Glutamatergic neuron (in vitro differentiated cells): ENCODE results near the gene ARID5A. TPM values are rescaled to one million over a fixed set of nuclear protein-coding genes. Genes with fewer than 3 reads are reported as not detected.

Source experiments
- DNase-seq: peaks from one replicate; pipeline ENCODE4 v3.0.0; 2022
- H3K27ac Mint-ChIP-seq: one replicate; pipeline ENCODE4 v1.8.0; 2020; ENCODE audit warnings: mild to moderate bottlenecking, mixed read lengths, inconsistent platforms; ENCODE audit not compliant: unreplicated experiment
- H3K27me3 Mint-ChIP-seq: one replicate; pipeline ENCODE4 v1.8.0; 2020; ENCODE audit warnings: mild to moderate bottlenecking, moderate library complexity, mixed read lengths, inconsistent platforms; ENCODE audit not compliant: unreplicated experiment
- H3K36me3 Mint-ChIP-seq: one replicate; pipeline ENCODE4 v1.8.0; 2020; ENCODE audit warnings: mild to moderate bottlenecking, mixed read lengths, inconsistent platforms; ENCODE audit not compliant: unreplicated experiment
- H3K4me1 Mint-ChIP-seq: one replicate; pipeline ENCODE4 v1.8.0; 2020; ENCODE audit warnings: mild to moderate bottlenecking, low read depth, mixed read lengths, inconsistent platforms; ENCODE audit not compliant: unreplicated experiment
- H3K4me3 Mint-ChIP-seq: one replicate; pipeline ENCODE4 v1.8.0; 2020; ENCODE audit warnings: mild to moderate bottlenecking, mixed read lengths, inconsistent platforms; ENCODE audit not compliant: unreplicated experiment
- H3K9me3 Mint-ChIP-seq: one replicate; pipeline ENCODE4 v1.8.0; 2020; ENCODE audit warnings: mild to moderate bottlenecking, moderate library complexity, mixed read lengths, inconsistent platforms; ENCODE audit not compliant: unreplicated experiment
- CTCF ChIP-seq: fragments of 200-600 bp; sonication (generic); IDR thresholded peaks from one replicate; pipeline ENCODE4 v1.5.0; 2021; ENCODE audit not compliant: partially characterized antibody, unreplicated experiment
- total RNA-seq: library from RNA; stranded (reverse); fragmentation: NEBNext Ultra II Directional; extraction: Animal tissue kit (Norgen Biotek cat#: 25700); gene quantifications from one replicate; pipeline ENCODE4 v1.2.1, GENCODE V29; 2021; ENCODE audit not compliant: unreplicated experiment

Gene ARID5A
- total RNA-seq, 1 donor from 2014 or later, result 3.5 TPM

DNA sequence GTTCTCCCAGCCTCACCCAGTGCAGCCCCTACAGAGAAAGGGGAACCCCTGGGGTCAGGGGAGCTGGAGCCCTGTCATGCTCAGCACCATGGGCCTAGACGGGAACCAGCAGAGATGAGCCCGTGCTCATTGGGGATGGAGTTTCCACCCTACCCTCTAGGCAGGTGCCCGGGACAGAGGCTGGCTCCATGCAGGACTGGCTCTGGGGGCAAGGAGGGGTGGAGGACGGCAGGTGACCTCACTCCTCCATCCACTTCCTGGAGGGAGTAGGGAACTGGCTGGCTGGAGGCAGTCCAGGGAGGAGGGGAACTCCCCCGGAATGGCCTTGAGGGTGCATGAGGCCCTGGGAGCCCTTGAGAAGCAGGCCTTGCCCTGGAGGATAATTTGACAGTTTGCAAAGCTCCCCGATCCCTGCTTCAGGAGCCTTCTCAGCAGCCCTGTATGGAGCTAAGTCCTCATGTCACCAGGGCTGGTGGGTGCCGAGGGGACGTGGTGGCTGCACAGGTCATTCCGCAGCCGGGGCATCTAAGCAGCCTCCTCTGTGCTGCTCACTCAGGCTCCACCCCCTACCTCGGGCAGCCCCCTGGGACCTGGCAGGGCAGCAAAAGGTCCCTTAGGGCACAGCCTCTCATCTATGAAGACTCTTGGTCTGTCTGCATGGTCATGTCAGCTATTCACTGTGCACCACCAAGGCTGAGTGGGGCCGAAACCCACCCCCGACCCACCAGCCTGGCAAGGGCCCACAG is 33.5 kb upstream of the ARID5A start:
- H3K4me1 Mint-ChIP-seq, result no peaks in the 10 kb centered on the region
- peaks cover 2% of the 10 kb centered on the region for H3K9me3 Mint-ChIP-seq
- no peak overlapping the region for H3K4me3 Mint-ChIP-seq
- no peak overlapping the region for H3K27ac Mint-ChIP-seq
- no peak for DNase-seq
- H3K36me3 Mint-ChIP-seq, result no peaks in the 10 kb centered on the region
- H3K27me3 Mint-ChIP-seq, result peaks cover 6% of the 10 kb centered on the region
- TF ChIP-seq CTCF, result no peak

GRCh38 chr2:96503637-96504243 is 32.8 kb upstream of the ARID5A start:
- no peak for DNase-seq
- Mint-ChIP-seq H3K4me1 (no peaks in the 10 kb centered on the region), H3K27me3 (peaks cover 6% of the 10 kb centered on the region), H3K27ac (no peak overlapping the region), H3K4me3 (no peak overlapping the region), H3K9me3 (peaks cover 2% of the 10 kb centered on the region), H3K36me3 (no peaks in the 10 kb centered on the region)
- no peak for TF ChIP-seq CTCF

DNA sequence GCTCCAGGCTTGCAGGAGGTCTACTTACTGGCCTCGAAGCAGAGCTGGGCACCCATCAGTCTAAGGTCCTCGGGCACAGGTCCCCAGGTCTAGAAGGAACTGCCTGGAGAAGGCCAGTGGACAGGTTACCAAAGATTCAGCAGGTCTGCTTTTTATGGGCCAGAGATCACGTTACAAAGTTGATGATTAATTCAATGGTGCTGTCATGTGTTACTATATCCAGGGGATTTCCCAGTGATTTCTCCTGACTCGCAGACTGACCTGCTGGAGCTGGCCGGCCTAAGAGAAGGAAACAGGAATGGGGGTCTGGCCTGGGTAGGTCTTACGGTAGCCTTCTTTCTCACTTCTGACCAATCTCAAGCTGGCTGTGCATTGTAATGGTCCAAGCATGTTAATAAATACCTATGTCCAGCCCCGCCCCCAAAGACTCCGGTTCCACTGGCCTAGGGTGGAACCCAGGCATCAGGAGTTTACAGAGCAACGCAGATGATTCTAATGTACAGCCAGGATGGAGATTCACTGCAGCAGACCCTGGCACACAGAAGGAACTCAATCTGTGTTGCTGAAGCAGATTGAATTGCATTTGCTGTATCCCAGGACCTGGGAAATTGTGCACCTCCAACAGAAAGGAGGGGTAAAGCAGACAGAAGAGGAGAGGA is 31.2 kb upstream of the ARID5A start, which contains the start of gene NEURL3:
Gene NEURL3, minus strand, starts transcription at position 127 of the 659 bp plus-strand sequence. Its CDS starts 71 bp downstream, at position 56.
- Mint-ChIP-seq H3K9me3 (peaks cover 7% of the 10 kb centered on the region), H3K36me3 (no peaks in the 10 kb centered on the region), H3K4me1 (peaks cover 5% of the 10 kb centered on the region), H3K27ac (no peak within 1 kb of the TSS), H3K27me3 (peaks cover 4% of the 10 kb centered on the region), H3K4me3 (no peak within 1 kb of the TSS)
- no peak for DNase-seq
- no peak for TF ChIP-seq CTCF

GRCh38 chr2:96506016-96506906 is 30.3 kb upstream of the ARID5A start:
- Mint-ChIP-seq H3K9me3 (peaks cover 6% of the 10 kb centered on the region), H3K27me3 (peaks cover 1% of the 10 kb centered on the region), H3K36me3 (no peaks in the 10 kb centered on the region), H3K4me3 (no peak overlapping the region), H3K27ac (no peak overlapping the region), H3K4me1 (peaks cover 5% of the 10 kb centered on the region)
- TF ChIP-seq CTCF, result no peak
- DNase-seq, result no peak
